DND-41 (cell line): ENCODE results near the gene HTD2.
"Not testable (repeated sequence)": the region's sequence is repeated elsewhere in the genome, so short reads cannot be mapped to it uniquely, and the experiment has no call there.

Experiments
- ATAC-seq: fragments of 200-7000 bp; cut with Tn5 transposase; 3 replicates; pipeline ENCODE4 v1.9.1; 2021; ENCODE audit warnings: low read depth; ENCODE audit not compliant: insufficient read depth
- DNase-seq: peaks from one replicate; pipeline ENCODE4 v3.0.0-alpha.2; 2020
- H2AFZ ChIP-seq: 2 replicates; pipeline ENCODE4 v1.6.0; 2012; ENCODE audit warnings: low read depth, low read length
- H3K27ac ChIP-seq: 2 replicates; pipeline ENCODE4 v1.5.1; 2012; ENCODE audit warnings: low read length, inconsistent platforms
- H3K27me3 ChIP-seq: fragments of 200-600 bp; sonication (generic); 2 replicates; pipeline ENCODE4 v1.6.0; 2012; ENCODE audit warnings: low read length, mild to moderate bottlenecking, inconsistent platforms; ENCODE audit not compliant: insufficient read depth, poor library complexity
- H3K36me3 ChIP-seq: 2 replicates; pipeline ENCODE4 v1.5.1; 2012; ENCODE audit warnings: low read length, inconsistent platforms; ENCODE audit not compliant: insufficient read depth
- H3K4me1 ChIP-seq: 2 replicates; pipeline ENCODE4 v1.5.1; 2012; ENCODE audit warnings: mild to moderate bottlenecking, low read length; ENCODE audit not compliant: insufficient read depth
- H3K4me2 ChIP-seq: 2 replicates; pipeline ENCODE4 v1.6.0; 2012; ENCODE audit warnings: mild to moderate bottlenecking, moderate library complexity, low read length, inconsistent platforms; ENCODE audit not compliant: insufficient read depth
- H3K4me3 ChIP-seq, 2 experiments: fragments of 200-600 bp in 1 of 2; shearing (Covaris generic) in 1 of 2; 2 replicates each; pipeline ENCODE4 v1.5.1; 2012 to 2016; ENCODE audit warnings: inconsistent platforms in 2 of 2, low read length in 2 of 2, mild to moderate bottlenecking in 2 of 2, low read depth in 1 of 2, moderate library complexity in 1 of 2
- H3K79me2 ChIP-seq: 2 replicates; pipeline ENCODE4 v1.6.0; 2012; ENCODE audit warnings: low read length, inconsistent platforms; ENCODE audit not compliant: insufficient read depth
- H3K9ac ChIP-seq: 2 replicates; pipeline ENCODE4 v1.6.0; 2012; ENCODE audit warnings: low read depth, mild to moderate bottlenecking, inconsistent platforms, low read length, moderate library complexity
- H3K9me3 ChIP-seq: 2 replicates; pipeline ENCODE4 v1.5.1; 2012; ENCODE audit warnings: low read length, moderate library complexity, mild to moderate bottlenecking, inconsistent platforms; ENCODE audit not compliant: insufficient read depth, severe bottlenecking
- H4K20me1 ChIP-seq: 2 replicates; pipeline ENCODE4 v1.6.0; 2012; ENCODE audit warnings: low read length; ENCODE audit not compliant: insufficient read depth
- EZH2 ChIP-seq: IDR thresholded peaks from 3 replicates; pipeline ENCODE4 v1.6.1; 2012; ENCODE audit warnings: borderline replicate concordance, low read depth, mild to moderate bottlenecking, moderate library complexity, low read length, inconsistent platforms; ENCODE audit not compliant: severe bottlenecking
- TF ChIP-seq, protein P1 (sequence below): IDR thresholded peaks from 2 replicates; pipeline ENCODE4 v1.5.1; 2012; ENCODE audit warnings: borderline replicate concordance, low read length, moderate library complexity, mild to moderate bottlenecking; ENCODE audit not compliant: poor library complexity, severe bottlenecking; ENCODE audit errors: extremely low read depth

The HTD2 gene

DNA sequence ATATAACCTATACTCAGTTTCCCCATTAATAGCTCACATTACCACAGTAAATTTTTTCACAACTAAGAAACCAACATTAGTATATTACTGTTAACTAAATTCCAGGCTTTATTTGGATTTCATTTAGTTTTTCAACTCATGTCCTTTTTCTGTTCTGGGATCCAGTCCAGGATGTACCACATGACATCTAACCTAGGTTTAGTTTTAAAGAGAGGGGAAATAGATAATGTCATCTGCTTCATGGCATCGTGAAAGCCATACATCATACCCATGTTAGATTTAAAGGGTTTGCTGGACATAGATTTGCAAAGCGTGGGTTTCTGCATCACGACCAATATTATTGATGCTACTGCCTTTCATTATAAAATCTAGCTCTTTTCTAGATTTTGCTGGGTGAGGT lies 33.4 kb upstream of the HTD2 start:
- no peaks in the 10 kb centered on the region for H3K27me3 ChIP-seq
- H3K9me3 ChIP-seq = no peaks in the 10 kb centered on the region
- no peak overlapping the region for H3K27ac ChIP-seq
- ATAC-seq (no peak), DNase-seq (no peak)
- H3K4me3 ChIP-seq = no peak overlapping the region
- H3K4me2 ChIP-seq = no peak overlapping the region
- no peaks in the 10 kb centered on the region for H3K4me1 ChIP-seq
- no peaks in the 10 kb centered on the region for H4K20me1 ChIP-seq
- no peaks in the 10 kb centered on the region for H3K36me3 ChIP-seq
- H3K9ac ChIP-seq = no peak overlapping the region
- TF ChIP-seq, protein P1, sequence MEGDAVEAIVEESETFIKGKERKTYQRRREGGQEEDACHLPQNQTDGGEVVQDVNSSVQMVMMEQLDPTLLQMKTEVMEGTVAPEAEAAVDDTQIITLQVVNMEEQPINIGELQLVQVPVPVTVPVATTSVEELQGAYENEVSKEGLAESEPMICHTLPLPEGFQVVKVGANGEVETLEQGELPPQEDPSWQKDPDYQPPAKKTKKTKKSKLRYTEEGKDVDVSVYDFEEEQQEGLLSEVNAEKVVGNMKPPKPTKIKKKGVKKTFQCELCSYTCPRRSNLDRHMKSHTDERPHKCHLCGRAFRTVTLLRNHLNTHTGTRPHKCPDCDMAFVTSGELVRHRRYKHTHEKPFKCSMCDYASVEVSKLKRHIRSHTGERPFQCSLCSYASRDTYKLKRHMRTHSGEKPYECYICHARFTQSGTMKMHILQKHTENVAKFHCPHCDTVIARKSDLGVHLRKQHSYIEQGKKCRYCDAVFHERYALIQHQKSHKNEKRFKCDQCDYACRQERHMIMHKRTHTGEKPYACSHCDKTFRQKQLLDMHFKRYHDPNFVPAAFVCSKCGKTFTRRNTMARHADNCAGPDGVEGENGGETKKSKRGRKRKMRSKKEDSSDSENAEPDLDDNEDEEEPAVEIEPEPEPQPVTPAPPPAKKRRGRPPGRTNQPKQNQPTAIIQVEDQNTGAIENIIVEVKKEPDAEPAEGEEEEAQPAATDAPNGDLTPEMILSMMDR = no peak
- TF ChIP-seq EZH2 = no peak
- H2AFZ ChIP-seq = no peak overlapping the region
- no peaks in the 10 kb centered on the region for H3K79me2 ChIP-seq

DNA sequence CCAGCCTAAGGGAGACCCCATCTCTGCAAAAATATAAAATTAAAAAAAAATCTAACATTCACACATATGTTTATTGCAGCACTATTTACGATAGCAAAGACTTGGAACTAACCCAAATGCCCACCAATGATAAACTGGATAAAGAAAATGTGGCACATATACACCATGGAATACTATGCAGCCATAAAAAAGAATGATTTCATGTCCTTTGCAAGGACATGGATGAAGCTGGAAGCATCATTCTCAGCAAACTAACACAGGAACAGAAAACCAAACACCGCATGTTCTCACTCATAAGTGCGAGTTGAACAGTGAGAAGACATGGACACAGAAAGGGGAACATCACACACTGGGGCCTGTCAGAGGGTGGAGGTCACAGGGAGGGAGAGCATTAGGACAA lies 33.0 kb upstream of the HTD2 start:
- not testable (repeated sequence) for ATAC-seq, H3K79me2 ChIP-seq, H3K27ac ChIP-seq, H3K4me3 ChIP-seq, H4K20me1 ChIP-seq, H2AFZ ChIP-seq, H3K4me2 ChIP-seq, H3K27me3 ChIP-seq, H3K9me3 ChIP-seq, H3K9ac ChIP-seq, DNase-seq, H3K36me3 ChIP-seq, H3K4me1 ChIP-seq

DNA sequence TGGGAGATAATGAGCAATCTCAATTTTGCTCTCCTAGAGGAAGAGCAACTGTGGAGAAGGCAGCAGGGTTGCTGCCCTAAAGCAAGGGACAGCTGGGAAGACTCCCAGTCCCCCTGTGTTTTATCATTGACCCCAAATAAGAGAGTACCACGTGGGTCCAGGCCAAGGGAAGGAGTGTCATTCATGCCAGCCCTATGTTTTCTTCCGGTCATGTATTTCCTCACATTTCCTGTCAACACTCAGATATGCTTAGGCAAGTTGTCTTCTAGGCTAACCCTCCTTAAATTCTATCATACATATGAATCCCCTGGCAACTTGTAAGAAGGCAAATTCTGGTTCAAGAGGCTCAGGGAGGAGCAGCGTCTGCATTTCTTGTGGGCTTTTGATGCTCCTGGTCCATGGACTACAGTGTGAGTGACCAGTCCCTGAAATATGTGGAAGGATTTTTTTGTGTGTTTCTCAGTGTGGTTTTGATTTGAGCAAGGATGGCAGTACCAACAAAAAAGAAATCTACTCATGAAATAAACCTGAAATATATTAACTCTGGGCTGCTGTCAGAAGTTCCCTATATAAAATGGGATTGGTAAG lies 32.2 kb upstream of the HTD2 start:
- Histone ChIP-seq H3K4me3 (no peak overlapping the region), H3K36me3 (no peaks in the 10 kb centered on the region), H2AFZ (no peak overlapping the region), H3K27ac (no peak overlapping the region), H3K9ac (no peak overlapping the region), H3K4me2 (no peak overlapping the region), H4K20me1 (no peaks in the 10 kb centered on the region), H3K27me3 (no peaks in the 10 kb centered on the region), H3K9me3 (no peaks in the 10 kb centered on the region), H3K4me1 (no peaks in the 10 kb centered on the region), H3K79me2 (no peaks in the 10 kb centered on the region)
- TF ChIP-seq, protein P1 = no peak
- TF ChIP-seq EZH2 = no peak
- DNase-seq (no peak), ATAC-seq (no peak)

DNA sequence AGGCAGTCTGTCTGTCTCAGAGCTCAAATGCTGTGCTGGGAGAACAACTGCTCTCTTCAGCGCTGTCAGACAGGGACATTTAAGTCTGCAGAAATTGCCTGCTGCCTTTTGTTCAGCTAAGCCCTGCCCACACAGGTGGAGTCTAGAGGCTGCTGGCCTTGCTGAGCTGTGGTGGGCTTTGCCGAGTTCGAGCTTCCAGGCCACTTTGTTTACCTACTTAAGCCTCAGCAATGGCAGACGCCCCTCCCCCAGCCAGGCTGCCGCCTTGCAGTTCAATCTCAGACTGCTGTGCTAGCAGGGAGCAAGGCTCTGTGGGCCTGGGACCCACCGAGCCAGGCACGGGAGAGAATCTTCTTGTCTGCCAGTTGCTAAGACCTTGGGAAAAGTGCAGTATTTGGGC lies 25.3 kb upstream of the HTD2 start:
- Histone ChIP-seq H2AFZ (no peak overlapping the region), H3K27ac (no peak overlapping the region), H3K9me3 (no peaks in the 10 kb centered on the region), H4K20me1 (no peaks in the 10 kb centered on the region), H3K79me2 (no peaks in the 10 kb centered on the region), H3K27me3 (no peaks in the 10 kb centered on the region), H3K4me2 (no peak overlapping the region), H3K4me1 (no peaks in the 10 kb centered on the region), H3K36me3 (no peaks in the 10 kb centered on the region), H3K4me3 (no peak overlapping the region), H3K9ac (no peak overlapping the region)
- DNase-seq = no peak
- TF ChIP-seq, protein P1 = no peak
- no peak for TF ChIP-seq EZH2
- no peak for ATAC-seq
